H1 (cell line): Measurements from ENCODE around the gene CACNA1D. TPM values are rescaled to one million over a fixed set of nuclear protein-coding genes. Genes with fewer than 3 reads are reported as not detected.

Source experiments
- CHD1 ChIP-seq: IDR thresholded peaks from 2 replicates; pipeline ENCODE4 v1.6.1; 2012; ENCODE audit warnings: low read depth, low read length, improper control_type of control experiment
- EGR1 ChIP-seq: IDR thresholded peaks from 2 replicates; pipeline ENCODE4 v1.6.1; 2011; ENCODE audit warnings: low read depth, low read length, borderline replicate concordance
- KDM1A ChIP-seq: fragments of 200-600, 300-600 bp; sonication (generic); IDR thresholded peaks from 2 replicates; pipeline ENCODE4 v1.7.1; 2016; ENCODE audit warnings: mild to moderate bottlenecking, low read length, borderline replicate concordance
- NRF1 ChIP-seq: IDR thresholded peaks from 2 replicates; pipeline ENCODE4 v1.6.1; 2011; ENCODE audit warnings: mild to moderate bottlenecking, low read depth, low read length, improper control_type of control experiment
- PHF8 ChIP-seq: fragments of 200-600 bp; sonication (generic); conservative IDR thresholded peaks from 2 replicates; pipeline ENCODE4 v1.7.1; 2012; ENCODE audit warnings: low read depth, mild to moderate bottlenecking, inconsistent platforms, low read length, moderate library complexity
- POLR2AphosphoS5 ChIP-seq: IDR thresholded peaks from 2 replicates; pipeline ENCODE4 v1.6.1; 2011; ENCODE audit warnings: low read depth, low read length
- RAD21 ChIP-seq, 2 experiments: IDR thresholded peaks in 1 of 2; conservative IDR thresholded peaks in 1 of 2; 2 replicates each; pipeline ENCODE4 v1.6.1; 2011; ENCODE audit warnings: low read depth in 2 of 2, low read length in 2 of 2, improper control_type of control experiment in 1 of 2, inconsistent platforms in 1 of 2, mild to moderate bottlenecking in 1 of 2, moderate library complexity in 1 of 2
- RFX5 ChIP-seq: IDR thresholded peaks from 2 replicates; pipeline ENCODE4 v1.6.1; 2011; ENCODE audit warnings: low read depth, low read length, improper control_type of control experiment, borderline replicate concordance
- polyA plus RNA-seq, 7 experiments: library from polyadenylated mRNA; depleted of rRNA in 3 of 7; stranded (reverse) in 5 of 7; unstranded in 2 of 7; fragments of >200 nt in 5 of 7; fragments of 200-250 nt in 2 of 7; gene quantifications; 1 replicate in 5 of 7; 2 replicates in 1 of 7; 4 replicates in 1 of 7; pipeline versions ENCODE4 v1.2.1 to v1.2.3, GENCODE V29; 2011 to 2013; ENCODE audit warnings: missing spikeins in 2 of 7, mixed read lengths in 2 of 7
- total RNA-seq: library from RNA; stranded (reverse); fragmentation: NEBNext Ultra II Directional; extraction: Animal tissue kit (Norgen Biotek cat#: 25700); gene quantifications from 2 replicates; pipeline ENCODE4 v1.2.1, GENCODE V29; 2021
- TF ChIP-seq, protein P1 (sequence below): fragments of 300-600 bp; sonication (generic); IDR thresholded peaks from 2 replicates; pipeline ENCODE4 v1.7.1; 2012; ENCODE audit warnings: low read length, moderate library complexity, mild to moderate bottlenecking, inconsistent platforms; ENCODE audit not compliant: insufficient replicate concordance
- TF ChIP-seq, protein P2 (sequence below): IDR thresholded peaks from 2 replicates; pipeline ENCODE4 v1.6.1; 2012; ENCODE audit warnings: inconsistent platforms

The CACNA1D gene
- total and polyA plus RNA-seq, 2 of the 8 experiments (the other 6 are each of a cell fraction or from before 2014, with no cell fraction given): 2.0 to 2.9 TPM

DNA sequence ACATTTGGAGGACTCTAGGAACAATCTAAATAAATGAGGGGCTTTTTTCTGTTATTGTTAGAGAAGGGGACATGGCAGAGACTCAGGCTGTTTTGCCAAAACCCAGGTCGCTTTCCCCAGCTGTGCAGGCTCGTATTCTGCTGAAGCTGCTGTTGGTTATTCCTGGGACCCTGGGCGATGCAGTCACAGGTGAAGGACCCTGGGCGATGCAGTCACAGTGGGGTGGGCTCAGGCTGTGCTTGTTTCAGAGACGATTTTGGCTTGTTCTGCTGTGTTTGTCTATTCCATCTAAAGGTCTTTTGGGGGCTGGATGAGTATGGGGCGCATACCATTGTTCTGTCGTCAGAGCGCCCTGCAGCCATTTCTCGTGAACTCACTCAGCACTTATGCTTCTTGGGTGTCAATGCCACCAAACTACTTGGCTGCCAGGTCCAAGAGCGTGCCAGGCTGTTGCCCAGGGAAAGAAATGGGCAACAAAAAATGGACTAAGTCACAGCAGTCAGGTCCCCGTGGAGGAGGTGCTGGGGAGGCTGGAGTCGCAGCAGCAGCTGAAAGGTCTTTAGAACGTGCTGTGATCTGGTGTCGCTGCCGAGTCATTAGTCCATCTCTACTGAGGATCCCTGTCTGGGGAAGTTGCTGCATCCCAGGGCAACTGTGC, 200.4 kb downstream of the CACNA1D start (continued):
- TF ChIP-seq, protein P1, sequence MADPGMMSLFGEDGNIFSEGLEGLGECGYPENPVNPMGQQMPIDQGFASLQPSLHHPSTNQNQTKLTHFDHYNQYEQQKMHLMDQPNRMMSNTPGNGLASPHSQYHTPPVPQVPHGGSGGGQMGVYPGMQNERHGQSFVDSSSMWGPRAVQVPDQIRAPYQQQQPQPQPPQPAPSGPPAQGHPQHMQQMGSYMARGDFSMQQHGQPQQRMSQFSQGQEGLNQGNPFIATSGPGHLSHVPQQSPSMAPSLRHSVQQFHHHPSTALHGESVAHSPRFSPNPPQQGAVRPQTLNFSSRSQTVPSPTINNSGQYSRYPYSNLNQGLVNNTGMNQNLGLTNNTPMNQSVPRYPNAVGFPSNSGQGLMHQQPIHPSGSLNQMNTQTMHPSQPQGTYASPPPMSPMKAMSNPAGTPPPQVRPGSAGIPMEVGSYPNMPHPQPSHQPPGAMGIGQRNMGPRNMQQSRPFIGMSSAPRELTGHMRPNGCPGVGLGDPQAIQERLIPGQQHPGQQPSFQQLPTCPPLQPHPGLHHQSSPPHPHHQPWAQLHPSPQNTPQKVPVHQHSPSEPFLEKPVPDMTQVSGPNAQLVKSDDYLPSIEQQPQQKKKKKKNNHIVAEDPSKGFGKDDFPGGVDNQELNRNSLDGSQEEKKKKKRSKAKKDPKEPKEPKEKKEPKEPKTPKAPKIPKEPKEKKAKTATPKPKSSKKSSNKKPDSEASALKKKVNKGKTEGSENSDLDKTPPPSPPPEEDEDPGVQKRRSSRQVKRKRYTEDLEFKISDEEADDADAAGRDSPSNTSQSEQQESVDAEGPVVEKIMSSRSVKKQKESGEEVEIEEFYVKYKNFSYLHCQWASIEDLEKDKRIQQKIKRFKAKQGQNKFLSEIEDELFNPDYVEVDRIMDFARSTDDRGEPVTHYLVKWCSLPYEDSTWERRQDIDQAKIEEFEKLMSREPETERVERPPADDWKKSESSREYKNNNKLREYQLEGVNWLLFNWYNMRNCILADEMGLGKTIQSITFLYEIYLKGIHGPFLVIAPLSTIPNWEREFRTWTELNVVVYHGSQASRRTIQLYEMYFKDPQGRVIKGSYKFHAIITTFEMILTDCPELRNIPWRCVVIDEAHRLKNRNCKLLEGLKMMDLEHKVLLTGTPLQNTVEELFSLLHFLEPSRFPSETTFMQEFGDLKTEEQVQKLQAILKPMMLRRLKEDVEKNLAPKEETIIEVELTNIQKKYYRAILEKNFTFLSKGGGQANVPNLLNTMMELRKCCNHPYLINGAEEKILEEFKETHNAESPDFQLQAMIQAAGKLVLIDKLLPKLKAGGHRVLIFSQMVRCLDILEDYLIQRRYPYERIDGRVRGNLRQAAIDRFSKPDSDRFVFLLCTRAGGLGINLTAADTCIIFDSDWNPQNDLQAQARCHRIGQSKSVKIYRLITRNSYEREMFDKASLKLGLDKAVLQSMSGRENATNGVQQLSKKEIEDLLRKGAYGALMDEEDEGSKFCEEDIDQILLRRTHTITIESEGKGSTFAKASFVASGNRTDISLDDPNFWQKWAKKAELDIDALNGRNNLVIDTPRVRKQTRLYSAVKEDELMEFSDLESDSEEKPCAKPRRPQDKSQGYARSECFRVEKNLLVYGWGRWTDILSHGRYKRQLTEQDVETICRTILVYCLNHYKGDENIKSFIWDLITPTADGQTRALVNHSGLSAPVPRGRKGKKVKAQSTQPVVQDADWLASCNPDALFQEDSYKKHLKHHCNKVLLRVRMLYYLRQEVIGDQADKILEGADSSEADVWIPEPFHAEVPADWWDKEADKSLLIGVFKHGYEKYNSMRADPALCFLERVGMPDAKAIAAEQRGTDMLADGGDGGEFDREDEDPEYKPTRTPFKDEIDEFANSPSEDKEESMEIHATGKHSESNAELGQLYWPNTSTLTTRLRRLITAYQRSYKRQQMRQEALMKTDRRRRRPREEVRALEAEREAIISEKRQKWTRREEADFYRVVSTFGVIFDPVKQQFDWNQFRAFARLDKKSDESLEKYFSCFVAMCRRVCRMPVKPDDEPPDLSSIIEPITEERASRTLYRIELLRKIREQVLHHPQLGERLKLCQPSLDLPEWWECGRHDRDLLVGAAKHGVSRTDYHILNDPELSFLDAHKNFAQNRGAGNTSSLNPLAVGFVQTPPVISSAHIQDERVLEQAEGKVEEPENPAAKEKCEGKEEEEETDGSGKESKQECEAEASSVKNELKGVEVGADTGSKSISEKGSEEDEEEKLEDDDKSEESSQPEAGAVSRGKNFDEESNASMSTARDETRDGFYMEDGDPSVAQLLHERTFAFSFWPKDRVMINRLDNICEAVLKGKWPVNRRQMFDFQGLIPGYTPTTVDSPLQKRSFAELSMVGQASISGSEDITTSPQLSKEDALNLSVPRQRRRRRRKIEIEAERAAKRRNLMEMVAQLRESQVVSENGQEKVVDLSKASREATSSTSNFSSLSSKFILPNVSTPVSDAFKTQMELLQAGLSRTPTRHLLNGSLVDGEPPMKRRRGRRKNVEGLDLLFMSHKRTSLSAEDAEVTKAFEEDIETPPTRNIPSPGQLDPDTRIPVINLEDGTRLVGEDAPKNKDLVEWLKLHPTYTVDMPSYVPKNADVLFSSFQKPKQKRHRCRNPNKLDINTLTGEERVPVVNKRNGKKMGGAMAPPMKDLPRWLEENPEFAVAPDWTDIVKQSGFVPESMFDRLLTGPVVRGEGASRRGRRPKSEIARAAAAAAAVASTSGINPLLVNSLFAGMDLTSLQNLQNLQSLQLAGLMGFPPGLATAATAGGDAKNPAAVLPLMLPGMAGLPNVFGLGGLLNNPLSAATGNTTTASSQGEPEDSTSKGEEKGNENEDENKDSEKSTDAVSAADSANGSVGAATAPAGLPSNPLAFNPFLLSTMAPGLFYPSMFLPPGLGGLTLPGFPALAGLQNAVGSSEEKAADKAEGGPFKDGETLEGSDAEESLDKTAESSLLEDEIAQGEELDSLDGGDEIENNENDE: no peak
- no peak for TF ChIP-seq POLR2AphosphoS5
- TF ChIP-seq CHD1: no peak
- TF ChIP-seq RAD21 (IDR thresholded peaks at IDR 0.05 in 1 of 2, conservative IDR thresholded peaks at IDR 0.05 in 1 of 2; ENCODE audit: low read depth in 2 of 2, low read length in 2 of 2): no peak
- no peak for TF ChIP-seq PHF8
- TF ChIP-seq KDM1A: no peak
- TF ChIP-seq, protein P2, sequence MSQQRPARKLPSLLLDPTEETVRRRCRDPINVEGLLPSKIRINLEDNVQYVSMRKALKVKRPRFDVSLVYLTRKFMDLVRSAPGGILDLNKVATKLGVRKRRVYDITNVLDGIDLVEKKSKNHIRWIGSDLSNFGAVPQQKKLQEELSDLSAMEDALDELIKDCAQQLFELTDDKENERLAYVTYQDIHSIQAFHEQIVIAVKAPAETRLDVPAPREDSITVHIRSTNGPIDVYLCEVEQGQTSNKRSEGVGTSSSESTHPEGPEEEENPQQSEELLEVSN: no peak
- TF ChIP-seq RFX5: no peak
- no peak for TF ChIP-seq EGR1
- no peak for TF ChIP-seq NRF1
